H1 (cell line): ENCODE results near the gene DIAPH1. TPM values are rescaled to one million over a fixed set of nuclear protein-coding genes. Genes with fewer than 3 reads are reported as not detected.

Experiments used
- CTCF ChIA-PET: fragments of 300-600 bp; sonication (Branson Sonifier 250); formaldehyde crosslinking; loops from one replicate; lab custom pipeline; 2021; ENCODE audit not compliant: partially characterized antibody; lab: Charles Lee
- POLR2A ChIA-PET: fragments of 300-600 bp; sonication (Branson Sonifier 250); formaldehyde crosslinking; loops from one replicate; lab custom pipeline; 2021; ENCODE audit warnings: inconsistent platforms; ENCODE audit not compliant: partially characterized antibody; lab: Charles Lee
- DNase-seq, 2 experiments: peaks; one replicate each; pipeline versions ENCODE4 v3.0.0 to v3.0.0-alpha.2; 2010 to 2022; ENCODE audit warnings: low spot score in 2 of 2, low read depth in 1 of 2, mixed read lengths in 1 of 2
- FAIRE-seq: peaks from 2 replicates; lab custom pipeline; 2011; peaks lifted over from hg19 to GRCh38; lab: Jason Lieb, UNC
- H2AFZ ChIP-seq: 2 replicates; pipeline ENCODE4 v1.8.1; 2012; ENCODE audit warnings: low read length, inconsistent platforms
- H2AK5ac ChIP-seq: 2 replicates; pipeline ENCODE4 v1.6.1; 2013; ENCODE audit warnings: low read depth, low read length
- H2BK120ac ChIP-seq: replicated peaks from 2 replicates; pipeline ENCODE3; 2013; ENCODE audit warnings: low read depth, low read length, inconsistent platforms
- H2BK12ac ChIP-seq: 2 replicates; pipeline ENCODE4 v1.6.1; 2013; ENCODE audit warnings: low read depth, low read length
- H2BK15ac ChIP-seq: 2 replicates; pipeline ENCODE4 v1.6.1; 2013; ENCODE audit warnings: low read length
- H2BK20ac ChIP-seq: 2 replicates; pipeline ENCODE4 v1.6.1; 2013; ENCODE audit warnings: low read length
- H2BK5ac ChIP-seq: 2 replicates; pipeline ENCODE4 v1.6.1; 2013; ENCODE audit warnings: low read depth, low read length
- H3K14ac ChIP-seq: 2 replicates; pipeline ENCODE4 v1.6.1; 2013; ENCODE audit warnings: inconsistent platforms; ENCODE audit not compliant: insufficient read length
- H3K18ac ChIP-seq: 2 replicates; pipeline ENCODE4 v1.6.1; 2013; ENCODE audit warnings: low read length; ENCODE audit errors: extremely low read depth
- H3K23ac ChIP-seq: 2 replicates; pipeline ENCODE4 v1.6.1; 2013; ENCODE audit warnings: inconsistent platforms; ENCODE audit not compliant: insufficient read length
- H3K23me2 ChIP-seq: 2 replicates; pipeline ENCODE4 v1.6.1; 2013; ENCODE audit warnings: low read depth, low read length
- H3K27ac ChIP-seq: 2 replicates; pipeline ENCODE4 v1.6.1; 2011; ENCODE audit warnings: low read depth, low read length, inconsistent platforms
- H3K27me3 ChIP-seq, 4 experiments: replicated peaks in 1 of 4; 1 replicate in 1 of 4; 2 replicates in 3 of 4; pipeline versions ENCODE4 v1.6.1 to v1.8.1; 2011 to 2013; ENCODE audit warnings: low read length in 3 of 4, mild to moderate bottlenecking in 3 of 4, inconsistent platforms in 2 of 4, mixed read lengths in 2 of 4, moderate library complexity in 1 of 4; ENCODE audit not compliant: control insufficient read depth in 3 of 4, insufficient read depth in 3 of 4; ENCODE audit errors: extremely low read depth in 1 of 4
- H3K36me3 ChIP-seq, 4 experiments: 2 replicates each; pipeline versions ENCODE4 v1.6.1 to v1.8.1; 2011 to 2013; ENCODE audit warnings: mild to moderate bottlenecking in 4 of 4, low read length in 3 of 4, moderate library complexity in 2 of 4, control low read depth in 1 of 4, inconsistent platforms in 1 of 4; ENCODE audit not compliant: insufficient read depth in 4 of 4, control insufficient read depth in 2 of 4
- H3K4ac ChIP-seq: replicated peaks from 2 replicates; pipeline ENCODE3; 2013; ENCODE audit warnings: low read length, low read depth, mixed read lengths, inconsistent platforms; ENCODE audit not compliant: insufficient read length
- H3K4me1 ChIP-seq, 4 experiments: replicated peaks in 1 of 4; 1 replicate in 1 of 4; 2 replicates in 3 of 4; pipeline versions ENCODE4 v1.6.1 to v1.8.1; 2011 to 2013; ENCODE audit warnings: low read length in 3 of 4, inconsistent platforms in 2 of 4, mixed read lengths in 1 of 4; ENCODE audit not compliant: insufficient read depth in 4 of 4, control insufficient read depth in 3 of 4
- H3K4me2 ChIP-seq, 2 experiments: 2 replicates each; pipeline versions ENCODE4 v1.6.1 to v1.8.1; 2011 to 2013; ENCODE audit warnings: low read depth in 2 of 2, low read length in 2 of 2, control low read depth in 1 of 2, inconsistent platforms in 1 of 2, mild to moderate bottlenecking in 1 of 2; ENCODE audit not compliant: insufficient read depth in 1 of 2
- H3K4me3 ChIP-seq, 4 experiments: fragments of 200-600, 300-600 bp in 1 of 4; sonication (generic), shearing (Covaris generic), sonication (Bioruptor Twin) in 1 of 4; 2 replicates each; pipeline versions ENCODE4 v1.5.1 to v1.8.1; 2011 to 2016; ENCODE audit warnings: low read length in 4 of 4, low read depth in 3 of 4, control low read depth in 2 of 4, inconsistent platforms in 2 of 4, mild to moderate bottlenecking in 2 of 4, mixed read lengths in 1 of 4, moderate library complexity in 1 of 4; ENCODE audit not compliant: insufficient read depth in 2 of 4; ENCODE audit errors: extremely low read depth in 1 of 4
- H3K56ac ChIP-seq: replicated peaks from 2 replicates; pipeline ENCODE3; 2013; ENCODE audit warnings: low read depth, mild to moderate bottlenecking, mixed read lengths, low read length, inconsistent platforms; ENCODE audit not compliant: insufficient read length
- H3K79me1 ChIP-seq: 2 replicates; pipeline ENCODE4 v1.6.1; 2013; ENCODE audit warnings: low read depth, low read length, control low read depth
- H3K79me2 ChIP-seq, 2 experiments: 2 replicates each; pipeline versions ENCODE4 v1.6.1 to v1.8.1; 2012 to 2013; ENCODE audit warnings: low read length in 2 of 2, mild to moderate bottlenecking in 2 of 2, inconsistent platforms in 1 of 2; ENCODE audit not compliant: insufficient read depth in 2 of 2, control insufficient read depth in 1 of 2
- H3K9ac ChIP-seq, 4 experiments: replicated peaks in 1 of 4; 1 replicate in 1 of 4; 2 replicates in 3 of 4; pipeline versions ENCODE4 v1.6.1 to v1.8.1; 2011 to 2013; ENCODE audit warnings: low read depth in 3 of 4, low read length in 3 of 4, control low read depth in 2 of 4, mild to moderate bottlenecking in 2 of 4, moderate library complexity in 2 of 4, inconsistent platforms in 1 of 4; ENCODE audit errors: extremely low read depth in 1 of 4
- H3K9me3 ChIP-seq, 2 experiments: 2 replicates each; pipeline versions ENCODE4 v1.6.1 to v1.8.1; 2012 to 2013; ENCODE audit warnings: mild to moderate bottlenecking in 2 of 2, moderate library complexity in 2 of 2, control low read depth in 1 of 2, inconsistent platforms in 1 of 2, low read depth in 1 of 2, low read length in 1 of 2, mixed read lengths in 1 of 2; ENCODE audit not compliant: insufficient read depth in 2 of 2
- H4K20me1 ChIP-seq, 2 experiments: replicated peaks in 1 of 2; 2 replicates each; pipeline versions ENCODE3 to v1.8.1; 2011 to 2013; ENCODE audit warnings: inconsistent platforms in 2 of 2, low read length in 2 of 2, mild to moderate bottlenecking in 1 of 2; ENCODE audit not compliant: insufficient read depth in 2 of 2, control insufficient read depth in 1 of 2
- H4K5ac ChIP-seq: 2 replicates; pipeline ENCODE4 v1.6.1; 2013; ENCODE audit warnings: low read length, low read depth, mixed read lengths, inconsistent platforms; ENCODE audit not compliant: insufficient read length
- H4K8ac ChIP-seq: 2 replicates; pipeline ENCODE4 v1.8.0; 2013; ENCODE audit warnings: mild to moderate bottlenecking, moderate library complexity, low read length, inconsistent platforms; ENCODE audit not compliant: insufficient read depth; ENCODE audit errors: extremely low read depth
- H4K91ac ChIP-seq: replicated peaks from 2 replicates; pipeline ENCODE3; 2013; ENCODE audit warnings: low read length, mixed read lengths, inconsistent platforms; ENCODE audit not compliant: insufficient read length
- BACH1 ChIP-seq: IDR thresholded peaks from 2 replicates; pipeline ENCODE4 v1.6.1; 2012; ENCODE audit warnings: low read length, improper control_type of control experiment
- BRCA1 ChIP-seq: IDR thresholded peaks from 2 replicates; pipeline ENCODE4 v1.6.1; 2012; ENCODE audit warnings: low read depth, low read length, improper control_type of control experiment
- CBX8 ChIP-seq: fragments of 300-800, 300-1000 bp; sonication (generic); IDR thresholded peaks from 2 replicates; pipeline ENCODE4 v1.7.1; 2016; ENCODE audit warnings: low read depth, low read length, borderline replicate concordance
- CEBPB ChIP-seq: IDR thresholded peaks from 2 replicates; pipeline ENCODE4 v1.6.1; 2012; ENCODE audit warnings: low read depth, low read length
- HDAC6 ChIP-seq: IDR thresholded peaks from one replicate; pipeline ENCODE4 v1.7.1; 2012; ENCODE audit warnings: low read depth, mild to moderate bottlenecking, inconsistent platforms, low read length, moderate library complexity
- JUN ChIP-seq: IDR thresholded peaks from 2 replicates; pipeline ENCODE4 v1.6.1; 2011; ENCODE audit warnings: low read depth, mild to moderate bottlenecking, improper control_type of control experiment, low read length
- JUND ChIP-seq: IDR thresholded peaks from 2 replicates; pipeline ENCODE4 v1.6.1; 2011; ENCODE audit warnings: mild to moderate bottlenecking, improper control_type of control experiment, low read length
- KDM4A ChIP-seq: IDR thresholded peaks from one replicate; pipeline ENCODE4 v1.7.1; 2012; ENCODE audit warnings: low read depth, mild to moderate bottlenecking, moderate library complexity, low read length, inconsistent platforms; ENCODE audit not compliant: severe bottlenecking
- SP2 ChIP-seq: IDR thresholded peaks from 2 replicates; pipeline ENCODE4 v1.6.1; 2012; ENCODE audit warnings: mild to moderate bottlenecking, low read length, inconsistent platforms
- TAF7 ChIP-seq: optimal IDR thresholded peaks from 2 replicates; pipeline ENCODE3; 2011; ENCODE audit warnings: low read depth, mild to moderate bottlenecking, inconsistent platforms, low read length, moderate library complexity, borderline replicate concordance
- TCF12 ChIP-seq: IDR thresholded peaks from 2 replicates; pipeline ENCODE4 v1.6.1; 2011; ENCODE audit warnings: low read depth, mild to moderate bottlenecking, low read length
- USF2 ChIP-seq: IDR thresholded peaks from 2 replicates; pipeline ENCODE4 v1.6.1; 2011; ENCODE audit warnings: low read length, improper control_type of control experiment
- YY1 ChIP-seq: IDR thresholded peaks from 2 replicates; pipeline ENCODE4 v1.6.1; 2011; ENCODE audit warnings: low read depth, mild to moderate bottlenecking, low read length
- WGBS, 2 experiments: shearing (Covaris generic) in 1 of 2; methylation state at CpG; one replicate each; pipeline versions ENCODE4 v1.1.6 to v1.1.7; 2013 to 2015; ENCODE audit warnings: low lambda C conversion rate in 2 of 2, mixed read lengths in 2 of 2, inconsistent platforms in 1 of 2, low coverage in 1 of 2, missing lambda C conversion rate in 1 of 2; ENCODE audit not compliant: insufficient replicate concordance in 2 of 2, insufficient coverage in 1 of 2, insufficient read length in 1 of 2; ENCODE audit errors: extremely low coverage in 1 of 2, missing lambda C conversion rate in 1 of 2; 5-methylcytosine and 5-hydroxymethylcytosine counted together
- polyA plus RNA-seq, 7 experiments: library from polyadenylated mRNA; depleted of rRNA in 3 of 7; stranded (reverse) in 5 of 7; unstranded in 2 of 7; fragments of >200 nt in 5 of 7; fragments of 200-250 nt in 2 of 7; gene quantifications; 1 replicate in 5 of 7; 2 replicates in 1 of 7; 4 replicates in 1 of 7; pipeline versions ENCODE4 v1.2.1 to v1.2.3, GENCODE V29; 2011 to 2013; ENCODE audit warnings: missing spikeins in 2 of 7, mixed read lengths in 2 of 7
- total RNA-seq: library from RNA; stranded (reverse); fragmentation: NEBNext Ultra II Directional; extraction: Animal tissue kit (Norgen Biotek cat#: 25700); gene quantifications from 2 replicates; pipeline ENCODE4 v1.2.1, GENCODE V29; 2021
- TF ChIP-seq, protein P1 (sequence below): IDR thresholded peaks from 2 replicates; pipeline ENCODE4 v1.6.1; 2012; ENCODE audit warnings: inconsistent platforms

DIAPH1 gene
- total and polyA plus RNA-seq, 2 of the 8 experiments (the other 6 are each of a cell fraction or from before 2014, with no cell fraction given) = 61.2 to 114 TPM

DNA sequence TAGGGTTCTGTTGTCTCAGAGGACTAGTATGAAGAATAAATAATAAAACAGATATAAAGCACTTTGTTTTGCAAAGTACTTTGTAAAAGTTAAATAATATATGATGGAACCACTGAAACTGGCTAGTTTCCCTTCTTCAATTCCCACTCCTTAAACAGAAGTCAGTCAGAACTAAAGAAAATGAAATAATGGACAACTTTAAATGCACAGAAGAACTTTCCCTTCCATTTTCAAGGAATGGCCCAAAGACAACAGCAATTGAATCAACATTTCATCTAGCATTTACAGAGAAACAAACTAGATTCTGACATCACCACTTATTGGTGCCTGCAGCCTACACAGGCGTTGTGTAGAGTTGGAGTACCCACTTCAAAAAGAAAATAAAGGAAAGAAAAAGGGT, 16.2 kb downstream of the DIAPH1 start:
- Histone ChIP-seq H2BK120ac (no peak overlapping the region), H3K23ac (no peak overlapping the region), H3K14ac (no peak overlapping the region), H3K79me1 (peaks cover 11% of the 10 kb centered on the region), H3K56ac (no peak overlapping the region), H3K9me3 (no peaks in the 10 kb centered on the region), H3K27me3 (no peaks in the 10 kb centered on the region), H2AK5ac (no peak overlapping the region), H3K23me2 (no peaks in the 10 kb centered on the region), H2BK5ac (no peak overlapping the region), H2BK12ac (no peak overlapping the region), H3K36me3 (no peaks in the 10 kb centered on the region), H3K4ac (no peak overlapping the region), H4K20me1 (peaks cover 8 to 10% of the 10 kb centered on the region in 2 experiments), H3K79me2 (peaks cover 8 to 94% of the 10 kb centered on the region in 2 experiments; a peak in 3 of 4 replicates), H3K9ac (no peak overlapping the region), H3K27ac (no peak overlapping the region), H3K18ac (no peak overlapping the region), H3K4me1 (no peaks in the 10 kb centered on the region; a peak in 2 of 7 replicates), H4K8ac (no peak overlapping the region), H3K4me3 (no peak overlapping the region), H4K5ac (no peak overlapping the region), H3K4me2 (no peak overlapping the region), H4K91ac (no peak overlapping the region), H2BK20ac (no peak overlapping the region), H2BK15ac (no peak overlapping the region), H2AFZ (no peak overlapping the region)
- DNase-seq = no peak
- FAIRE-seq = no peak
- CTCF ChIA-PET = interaction anchor here (1.2 to 4.0 kb wide), 6 partner anchors 10 to 40 kb away, joined by 3 to 41 read pairs (median 4); partner anchors contain the start of gene DIAPH1
- POLR2A ChIA-PET = interaction anchor here (1.0 to 7.9 kb wide), 2 partner anchors 11 to 14 kb away, joined by 4 to 55 read pairs; partner anchors contain the start of gene DIAPH1
- 85% methylated on average over 1 of the region's 1 CpG; no CpG with 5 or more reads in 1 of the 2 experiments for WGBS, 2 experiments
- TF ChIP-seq JUN (no peak), TAF7 (no peak), TCF12 (no peak), YY1 (no peak), CBX8 (no peak), USF2 (no peak), HDAC6 (no peak), BRCA1 (no peak), BACH1 (no peak), CEBPB (no peak), JUND (no peak), SP2 (no peak), KDM4A (no peak)
- TF ChIP-seq, protein P1, sequence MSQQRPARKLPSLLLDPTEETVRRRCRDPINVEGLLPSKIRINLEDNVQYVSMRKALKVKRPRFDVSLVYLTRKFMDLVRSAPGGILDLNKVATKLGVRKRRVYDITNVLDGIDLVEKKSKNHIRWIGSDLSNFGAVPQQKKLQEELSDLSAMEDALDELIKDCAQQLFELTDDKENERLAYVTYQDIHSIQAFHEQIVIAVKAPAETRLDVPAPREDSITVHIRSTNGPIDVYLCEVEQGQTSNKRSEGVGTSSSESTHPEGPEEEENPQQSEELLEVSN = no peak
